Measurements from ENCODE around the gene NLGN1. TPM values are rescaled to one million over a fixed set of nuclear protein-coding genes. Genes with fewer than 3 reads are reported as not detected.
A peak's percentile ranks its signal among the peaks of the same experiment; 100 is the strongest.

The NLGN1 gene
- total and polyA plus RNA-seq, 2 of the 8 experiments (the other 6 are each of a cell fraction or from before 2014, with no cell fraction given) = 7.8 to 14.8 TPM

- Histone ChIP-seq H3K27me3 (replicated peaks in 1 of 4; ENCODE audit: control insufficient read depth in 3 of 4, extremely low read depth in 1 of 4, insufficient read depth in 3 of 4, low read length in 3 of 4) (no peaks in the 10 kb centered on the region), H3K79me2 (ENCODE audit: control insufficient read depth in 1 of 2, insufficient read depth in 2 of 2, low read length in 2 of 2) (no peaks in the 10 kb centered on the region), H3K36me3 (ENCODE audit: control insufficient read depth in 2 of 4, insufficient read depth in 4 of 4, low read length in 3 of 4) (no peaks in the 10 kb centered on the region), H2BK5ac (ENCODE audit: low read depth, low read length) (no peak overlapping the region), H3K4me2 (ENCODE audit: insufficient read depth in 1 of 2, low read depth in 2 of 2, low read length in 2 of 2) (peak overlapping the region; percentile 21 to 33; a peak in 2 of 4 replicates), H2BK15ac (ENCODE audit: low read length) (no peak overlapping the region), H4K91ac (replicated peaks; ENCODE audit: insufficient read length, low read length) (no peak overlapping the region), H3K79me1 (ENCODE audit: low read depth, low read length) (no peaks in the 10 kb centered on the region), H3K56ac (replicated peaks; ENCODE audit: insufficient read length, low read depth, low read length) (no peak overlapping the region), H2AFZ (ENCODE audit: low read length) (no peak overlapping the region), H3K9me3 (ENCODE audit: insufficient read depth in 2 of 2, low read depth in 1 of 2, low read length in 1 of 2) (no peaks in the 10 kb centered on the region), H3K27ac (ENCODE audit: low read depth, low read length) (no peak overlapping the region), H3K23ac (ENCODE audit: insufficient read length) (no peak overlapping the region), H3K18ac (ENCODE audit: extremely low read depth, low read length) (no peak overlapping the region), H3K14ac (ENCODE audit: insufficient read length) (no peak overlapping the region), H4K20me1 (replicated peaks in 1 of 2; ENCODE audit: control insufficient read depth in 1 of 2, insufficient read depth in 2 of 2, low read length in 2 of 2) (no peaks in the 10 kb centered on the region), H3K4me3 (ENCODE audit: extremely low read depth in 1 of 4, insufficient read depth in 2 of 4, low read depth in 3 of 4, low read length in 4 of 4) (no peak overlapping the region), H3K23me2 (ENCODE audit: low read depth, low read length) (no peaks in the 10 kb centered on the region; the same call in 1 of the 2 replicates), H2BK12ac (ENCODE audit: low read depth, low read length) (no peak overlapping the region), H2BK120ac (replicated peaks; ENCODE audit: low read depth, low read length) (no peak overlapping the region), H3K9ac (replicated peaks in 1 of 4; ENCODE audit: extremely low read depth in 1 of 4, low read depth in 3 of 4, low read length in 3 of 4) (no peak overlapping the region), H4K5ac (ENCODE audit: insufficient read length, low read depth, low read length) (no peak overlapping the region), H4K8ac (ENCODE audit: extremely low read depth, insufficient read depth, low read length) (no peak overlapping the region), H2AK5ac (ENCODE audit: low read depth, low read length) (no peak overlapping the region), H3K4ac (replicated peaks; ENCODE audit: insufficient read length, low read depth, low read length) (no peak overlapping the region), H3K4me1 (replicated peaks in 1 of 4; ENCODE audit: control insufficient read depth in 3 of 4, insufficient read depth in 4 of 4, low read length in 3 of 4) (peaks cover 0 to 11% (median 4%) of the 10 kb centered on the region in 4 experiments; a peak in 2 of 7 replicates), H2BK20ac (ENCODE audit: low read length) (no peak overlapping the region)
- POLR2A ChIA-PET (ENCODE audit: partially characterized antibody) = no interaction called here
- FAIRE-seq (no peak), DNase-seq (ENCODE audit: low read depth in 1 of 2, low spot score in 2 of 2) (no peak)
- CTCF ChIA-PET (ENCODE audit: partially characterized antibody) = interaction anchor here (0.9 kb wide), 1 partner anchor 110 kb away, joined by 3 read pairs; no protein-coding TSS in a partner anchor
- 84% methylated on average over 3 of the region's 3 CpGs; no CpG with 5 or more reads in 1 of the 2 experiments for WGBS, 2 experiments (ENCODE audit: extremely low coverage in 1 of 2, insufficient coverage in 1 of 2, insufficient read length in 1 of 2, insufficient replicate concordance in 2 of 2, low coverage in 1 of 2, low lambda C conversion rate in 2 of 2, missing lambda C conversion rate in 1 of 2)
- TF ChIP-seq NRF1 (IDR thresholded peaks at IDR 0.05; ENCODE audit: low read depth, low read length) (no peak), RNF2 (IDR thresholded peaks at IDR 0.05; ENCODE audit: borderline replicate concordance, low read depth, low read length, missing control alignments, poor library complexity, severe bottlenecking) (no peak), TBP (IDR thresholded peaks at IDR 0.05; ENCODE audit: low read depth, low read length) (no peak), BACH1 (IDR thresholded peaks at IDR 0.05; ENCODE audit: low read length) (no peak), EGR1 (IDR thresholded peaks at IDR 0.05; ENCODE audit: borderline replicate concordance, low read depth, low read length) (no peak), PHF8 (conservative IDR thresholded peaks at IDR 0.05; ENCODE audit: low read depth, low read length) (no peak), POU5F1 (IDR thresholded peaks at IDR 0.05; ENCODE audit: low read depth, low read length) (no peak), ATF3 (IDR thresholded peaks at IDR 0.05; ENCODE audit: insufficient read depth, low read depth, low read length) (no peak), KDM5A (IDR thresholded peaks at IDR 0.05; ENCODE audit: low read length) (no peak), EZH2 (IDR thresholded peaks at IDR 0.05; ENCODE audit: low read depth, low read length, severe bottlenecking) (no peak), TAF7 (optimal IDR thresholded peaks at IDR 0.05; ENCODE audit: borderline replicate concordance, low read depth, low read length) (no peak), EP300 (IDR thresholded peaks at IDR 0.05; ENCODE audit: borderline replicate concordance in 1 of 2, low read depth in 2 of 2, low read length in 2 of 2) (no peak), SRF (IDR thresholded peaks at IDR 0.05; ENCODE audit: low read depth, low read length) (no peak)
These were observed 705.3 kb downstream of the NLGN1 start for GRCh38 chr3:174102866-174103265.
